Nephron progenitor cell (in vitro differentiated cells): ENCODE measurements around the gene MAP3K10.

Experiments
- DNase-seq: peaks from one replicate; pipeline ENCODE4 v3.0.0; 2021
- H3K27ac Mint-ChIP-seq: 2 replicates; pipeline ENCODE4 v1.8.0; 2021; ENCODE audit warnings: mild to moderate bottlenecking, moderate library complexity, mixed read lengths
- H3K27me3 Mint-ChIP-seq: 2 replicates; pipeline ENCODE4 v1.8.0; 2021; ENCODE audit warnings: mild to moderate bottlenecking, low read depth, mixed read lengths; ENCODE audit not compliant: poor library complexity
- H3K36me3 Mint-ChIP-seq: 2 replicates; pipeline ENCODE4 v1.8.0; 2021; ENCODE audit warnings: low read depth, mixed read lengths
- H3K4me1 Mint-ChIP-seq: 2 replicates; pipeline ENCODE4 v1.8.0; 2021; ENCODE audit warnings: mixed read lengths
- H3K4me3 Mint-ChIP-seq: 2 replicates; pipeline ENCODE4 v1.8.0; 2021; ENCODE audit warnings: mild to moderate bottlenecking, moderate library complexity, mixed read lengths
- H3K9me3 Mint-ChIP-seq: 2 replicates; pipeline ENCODE4 v1.8.0; 2021; ENCODE audit warnings: mild to moderate bottlenecking, moderate library complexity, mixed read lengths
- CTCF ChIP-seq: fragments of 200-600 bp; sonication (generic); IDR thresholded peaks from 2 replicates; pipeline ENCODE4 v1.5.0; 2021; ENCODE audit warnings: antibody characterized with exemption

MAP3K10 gene

GRCh38 chr19:40242480-40242879 is 51.3 kb downstream of the MAP3K10 start:
- no peak for TF ChIP-seq CTCF
- no peak overlapping the region for H3K27ac Mint-ChIP-seq
- peaks cover 5% of the 10 kb centered on the region for H3K36me3 Mint-ChIP-seq

GRCh38 chr19:40243181-40243580 is 52.0 kb downstream of the MAP3K10 start:
- Mint-ChIP-seq H3K36me3 (peaks cover 2% of the 10 kb centered on the region), H3K27me3 (no peaks in the 10 kb centered on the region), H3K27ac (no peak overlapping the region), H3K4me1 (peaks cover 4% of the 10 kb centered on the region), H3K9me3 (no peaks in the 10 kb centered on the region), H3K4me3 (no peak overlapping the region)
- DNase-seq = no peak
- no peak for TF ChIP-seq CTCF

More at GRCh38 chr19:40242480-40242879, 51.3 kb downstream of the MAP3K10 start:
- H3K9me3 Mint-ChIP-seq = no peaks in the 10 kb centered on the region
- DNase-seq = no peak
- no peak overlapping the region for H3K4me3 Mint-ChIP-seq
- H3K4me1 Mint-ChIP-seq = peaks cover 4% of the 10 kb centered on the region
- no peaks in the 10 kb centered on the region for H3K27me3 Mint-ChIP-seq

GRCh38 chr19:40244579-40245317 is 53.5 kb downstream of the MAP3K10 start:
- no peak overlapping the region for H3K27ac Mint-ChIP-seq
- no peak for TF ChIP-seq CTCF
- no peak for DNase-seq
- peaks cover 4% of the 10 kb centered on the region for H3K4me1 Mint-ChIP-seq
- H3K9me3 Mint-ChIP-seq = no peaks in the 10 kb centered on the region
- no peak overlapping the region for H3K4me3 Mint-ChIP-seq
- peaks cover 3% of the 10 kb centered on the region for H3K36me3 Mint-ChIP-seq
- no peaks in the 10 kb centered on the region for H3K27me3 Mint-ChIP-seq

- H3K27ac Mint-ChIP-seq = no peak overlapping the region
- peaks cover 11% of the 10 kb centered on the region for H3K36me3 Mint-ChIP-seq
- H3K4me3 Mint-ChIP-seq = no peak overlapping the region
- peaks cover 4% of the 10 kb centered on the region for H3K4me1 Mint-ChIP-seq
- no peak for TF ChIP-seq CTCF
- H3K9me3 Mint-ChIP-seq = no peaks in the 10 kb centered on the region
- no peaks in the 10 kb centered on the region for H3K27me3 Mint-ChIP-seq
- no peak for DNase-seq
These were observed 54.4 kb downstream of the MAP3K10 start for GRCh38 chr19:40245506-40246128.

GRCh38 chr19:40246292-40247073 is 55.3 kb downstream of the MAP3K10 start:
- Mint-ChIP-seq H3K27me3 (no peaks in the 10 kb centered on the region), H3K4me3 (no peak overlapping the region), H3K36me3 (peaks cover 13% of the 10 kb centered on the region), H3K9me3 (no peaks in the 10 kb centered on the region), H3K4me1 (peaks cover 4% of the 10 kb centered on the region), H3K27ac (no peak overlapping the region)
- no peak for TF ChIP-seq CTCF
- DNase-seq = no peak
